Right hindlimb (tissue), 1 donor: ENCODE results near the gene UNC5B.
"Not testable (repeated sequence)": the region's sequence is repeated elsewhere in the genome, so short reads cannot be mapped to it uniquely, and the experiment has no call there.

ENCODE experiments used
- DNase-seq: peaks from one replicate; pipeline ENCODE4 v3.0.0-alpha.2; 2018

The UNC5B gene

GRCh38 chr10:71209731-71210541 lies 2.4 kb upstream of the UNC5B start:
- DNase-seq: no peak

DNA sequence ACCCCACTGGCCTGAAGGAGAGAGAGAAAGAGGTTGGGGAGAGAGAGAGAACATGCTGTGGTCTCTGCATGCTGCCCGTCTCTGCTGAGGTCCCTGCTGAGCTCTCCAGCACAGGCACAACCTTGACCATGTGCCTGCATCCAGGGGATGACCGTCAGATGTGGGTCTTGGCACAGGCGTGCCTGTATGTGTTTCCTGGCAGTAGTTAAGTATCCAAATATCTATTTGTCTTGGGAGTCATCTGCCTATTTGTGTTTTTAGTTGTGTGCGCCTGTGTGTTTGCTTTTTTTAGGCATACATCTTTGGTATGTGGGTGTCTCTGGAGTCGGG lies 1.9 kb upstream of the UNC5B start:
- DNase-seq: no peak

GRCh38 chr10:71211053-71211452 lies 1.3 kb upstream of the UNC5B start:
- no peak for DNase-seq

GRCh38 chr10:71211775-71212317 lies 524 bp upstream of the UNC5B start:
- no peak for DNase-seq

DNA sequence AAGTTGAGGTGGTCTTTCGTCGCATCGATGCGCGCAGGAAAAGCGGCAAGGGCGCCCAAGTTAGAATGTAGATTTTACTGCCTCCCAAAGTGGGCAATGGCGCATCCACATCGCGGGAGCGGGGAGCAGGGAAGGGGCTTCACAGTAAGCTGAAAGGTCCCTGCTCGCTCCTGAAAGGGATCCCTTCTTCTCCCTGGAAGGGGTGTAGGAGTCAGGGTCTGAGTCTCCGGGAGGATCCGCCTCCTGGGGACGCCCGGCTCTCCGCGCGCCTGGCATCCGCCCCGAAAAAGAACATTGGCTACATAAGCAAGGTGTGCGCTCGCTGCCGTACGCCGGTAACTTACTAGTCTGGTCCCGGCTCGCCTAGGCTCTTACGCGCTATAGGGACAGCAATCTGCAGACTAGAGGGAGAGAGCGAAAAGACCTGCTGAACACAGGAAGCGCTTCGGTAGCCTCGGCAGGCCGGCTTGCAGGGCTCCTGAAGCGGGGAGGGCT lies 804 bp downstream of the UNC5B start:
- peak; percentile 71 for DNase-seq

- DNase-seq: no peak
These were observed 1.5 kb downstream of the UNC5B start for GRCh38 chr10:71213761-71214440.

- DNase-seq: no peak
These were observed 2.5 kb downstream of the UNC5B start for GRCh38 chr10:71214641-71215559.

- no peak for DNase-seq
These were observed 4.0 kb downstream of the UNC5B start for GRCh38 chr10:71216363-71216695.

DNA sequence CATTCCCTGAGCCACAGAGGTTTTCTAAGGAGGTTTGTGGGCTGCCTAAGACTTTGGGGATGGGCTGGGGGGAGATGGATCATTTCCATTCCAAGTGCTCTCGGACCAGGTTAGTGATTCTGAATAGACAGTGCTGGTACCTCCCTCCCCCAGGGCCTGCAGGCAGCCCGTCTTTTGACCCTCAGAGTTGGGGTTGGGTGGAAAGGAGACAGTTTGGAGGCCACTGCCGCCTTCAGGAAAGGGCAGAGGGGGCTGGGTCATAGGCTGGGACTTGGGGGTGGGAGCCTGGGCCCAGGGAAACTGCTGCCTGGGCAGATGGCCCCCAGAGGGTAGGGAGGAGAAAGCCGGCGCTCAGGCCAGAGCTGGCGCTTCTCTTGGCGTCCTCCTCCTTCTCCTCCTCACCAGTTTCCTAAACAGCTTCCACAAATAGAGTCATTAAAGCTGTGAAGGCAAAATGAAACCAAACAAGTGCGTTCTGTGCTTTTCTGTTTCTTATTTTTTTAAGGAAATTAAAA lies 4.4 kb downstream of the UNC5B start:
- no peak for DNase-seq

- no peak for DNase-seq
These were observed 5.1 kb downstream of the UNC5B start for GRCh38 chr10:71217266-71218045.

DNA sequence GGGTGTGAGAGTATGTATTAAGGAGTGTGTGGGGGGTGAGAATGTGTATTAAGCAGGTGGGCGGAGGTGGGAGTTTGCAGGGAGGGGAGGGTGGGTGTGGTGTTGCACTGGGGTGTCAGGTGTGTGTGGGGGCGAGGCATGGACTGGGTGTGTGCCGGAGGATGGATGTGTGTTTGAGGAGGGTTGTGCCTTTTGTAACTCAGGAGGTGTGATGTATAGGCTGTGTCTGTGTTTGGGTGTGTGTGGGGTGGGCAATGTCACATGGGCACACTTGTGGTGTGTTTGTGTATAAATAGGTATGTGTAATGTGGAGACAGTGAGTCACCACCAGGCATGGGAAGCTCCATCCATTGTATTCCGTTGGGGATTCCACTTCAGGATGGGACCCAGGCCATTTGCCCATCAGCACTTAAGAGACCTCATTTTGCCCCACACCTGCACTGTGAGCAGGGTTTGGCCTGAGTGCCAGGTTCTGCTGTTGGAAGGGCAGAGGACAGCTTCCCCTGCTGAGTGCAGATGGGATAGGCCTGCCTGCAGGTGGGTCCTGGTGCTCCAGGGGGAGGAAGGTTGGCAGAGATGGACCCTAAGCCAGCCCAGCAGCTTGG lies 5.8 kb downstream of the UNC5B start:
- no peak for DNase-seq

DNA sequence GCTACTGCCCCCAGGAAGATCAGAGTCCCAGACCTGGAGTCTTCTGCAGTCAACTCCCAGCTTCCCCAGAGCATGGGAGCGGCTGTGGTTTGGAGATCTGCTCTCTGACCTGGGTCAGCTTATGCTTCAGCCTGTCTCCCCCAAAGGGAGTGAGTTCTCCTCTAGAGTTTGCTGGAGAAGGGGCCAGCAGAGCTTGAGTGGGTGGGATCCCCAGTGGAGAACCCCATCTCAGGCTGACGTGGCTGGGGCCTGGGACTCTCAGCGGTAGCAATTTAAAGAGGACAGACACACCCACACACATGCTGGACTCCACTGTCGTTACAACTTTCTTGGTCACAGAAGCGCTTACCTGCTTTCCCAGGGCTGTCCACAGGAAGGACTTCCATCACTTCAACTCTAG lies 6.3 kb downstream of the UNC5B start:
- DNase-seq: peak; percentile 13

GRCh38 chr10:71219236-71219917 lies 7.0 kb downstream of the UNC5B start:
- DNase-seq: not testable (repeated sequence)

GRCh38 chr10:71219918-71220688 lies 7.7 kb downstream of the UNC5B start:
- peak; percentile 14 for DNase-seq

- DNase-seq: no peak
These were observed 8.5 kb downstream of the UNC5B start for GRCh38 chr10:71220689-71221540.

GRCh38 chr10:71221586-71222202 lies 9.3 kb downstream of the UNC5B start:
- DNase-seq: no peak

DNA sequence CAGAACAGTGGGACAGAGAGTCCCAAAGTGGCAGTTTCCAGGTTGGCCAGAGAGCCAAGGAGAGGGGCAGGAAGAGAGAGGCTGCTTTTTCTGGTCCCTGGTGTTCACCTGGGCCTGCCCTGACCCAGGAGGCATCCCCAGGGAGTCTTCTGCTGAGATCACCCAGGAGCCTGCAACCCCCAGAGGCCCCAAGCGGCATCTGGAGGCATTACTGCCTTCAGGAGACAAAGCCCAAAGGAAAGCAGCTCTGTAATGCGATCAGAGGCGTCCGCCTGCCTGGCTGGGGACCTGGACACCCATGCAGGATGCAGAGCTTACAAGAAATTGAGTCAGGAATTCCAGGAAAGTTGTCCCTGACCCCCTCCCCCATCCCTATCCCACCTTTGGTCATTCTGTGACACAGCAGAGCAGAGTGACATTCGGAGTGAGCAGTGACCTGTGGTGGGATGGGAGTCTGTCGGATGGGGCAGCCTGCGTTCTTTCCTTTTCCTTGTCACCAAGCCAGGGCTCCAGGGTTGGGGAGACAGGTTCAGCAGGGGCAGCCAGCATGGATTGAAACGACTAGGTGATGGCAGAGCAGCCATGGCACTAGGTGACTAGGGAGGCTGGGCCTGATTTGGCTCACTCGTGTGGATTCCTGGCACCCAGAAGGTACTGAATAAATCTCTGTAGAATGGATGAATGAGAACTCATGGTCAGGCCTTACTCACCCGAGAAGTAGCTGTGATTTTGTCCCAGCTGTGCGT lies 10.4 kb downstream of the UNC5B start:
- DNase-seq: peak; percentile 21
